GM18868 (cell line): ENCODE data around the gene BPIFB3.
"Not testable (repeated sequence)": the region's sequence is repeated elsewhere in the genome, so short reads cannot be mapped to it uniquely, and the experiment has no call there.

ENCODE experiments used
- ATAC-seq: cut with Tn5 transposase; IDR thresholded peaks from one replicate; pipeline ENCODE4 v1.9.1; 2021; ENCODE audit warnings: mild to moderate bottlenecking, moderate library complexity; ENCODE audit not compliant: unreplicated experiment

BPIFB3 gene

GRCh38 chr20:33027769-33028751 is 25.6 kb upstream of the BPIFB3 start:
- ATAC-seq: no peak

GRCh38 chr20:33028875-33029274 is 24.8 kb upstream of the BPIFB3 start:
- no peak for ATAC-seq

- no peak for ATAC-seq
Measured at GRCh38 chr20:33030076-33030475, 23.6 kb upstream of the BPIFB3 start.

GRCh38 chr20:33030569-33030968 is 23.1 kb upstream of the BPIFB3 start:
- ATAC-seq: no peak

- ATAC-seq: no peak
Measured at GRCh38 chr20:33031531-33031930, 22.2 kb upstream of the BPIFB3 start, which contains the start of gene BPIFB6. Gene BPIFB6, plus strand, starts transcription at chr20:33031648. Its CDS starts 0 bp downstream, at chr20:33031648.

GRCh38 chr20:33032555-33032954 is 21.1 kb upstream of the BPIFB3 start:
- no peak for ATAC-seq

- ATAC-seq: no peak
Measured at GRCh38 chr20:33033381-33033780, 20.3 kb upstream of the BPIFB3 start.

- ATAC-seq: no peak
Measured at GRCh38 chr20:33034115-33034514, 19.6 kb upstream of the BPIFB3 start.

GRCh38 chr20:33034901-33035492 is 18.7 kb upstream of the BPIFB3 start:
- ATAC-seq: no peak

- ATAC-seq: no peak
Measured at GRCh38 chr20:33037456-33037855, 16.2 kb upstream of the BPIFB3 start.

- no peak for ATAC-seq
Measured at GRCh38 chr20:33038243-33038642, 15.5 kb upstream of the BPIFB3 start.

GRCh38 chr20:33042430-33042829 is 11.3 kb upstream of the BPIFB3 start:
- ATAC-seq: no peak

GRCh38 chr20:33042983-33043730 is 10.5 kb upstream of the BPIFB3 start:
- no peak for ATAC-seq

GRCh38 chr20:33043731-33044181 is 9.9 kb upstream of the BPIFB3 start:
- ATAC-seq: no peak

- ATAC-seq: not testable (repeated sequence)
Measured at GRCh38 chr20:33045129-33045721, 8.5 kb upstream of the BPIFB3 start.

- no peak for ATAC-seq
Measured at GRCh38 chr20:33046412-33046811, 7.3 kb upstream of the BPIFB3 start.

- ATAC-seq: no peak
Measured at GRCh38 chr20:33051333-33051732, 2.4 kb upstream of the BPIFB3 start.

GRCh38 chr20:33054381-33054780 is 678 bp downstream of the BPIFB3 start:
- no peak for ATAC-seq

- ATAC-seq: no peak
Measured at GRCh38 chr20:33054791-33055190, 1.1 kb downstream of the BPIFB3 start.

- no peak for ATAC-seq
Measured at GRCh38 chr20:33059136-33059535, 5.4 kb downstream of the BPIFB3 start.
